Measurements from ENCODE around the gene ACSF3.

- TF ChIP-seq CTCF (IDR thresholded peaks at IDR 0.05; ENCODE audit: low read length) (no peak), EZH2 (IDR thresholded peaks at IDR 0.05; ENCODE audit: borderline replicate concordance, low read length) (no peak)
Observed at GRCh38 chr16:89120921-89121351, 27.3 kb downstream of the ACSF3 start.

Measured in OCI-LY1 (cell line).